Activated CD8-positive, alpha-beta memory T cell treated with anti-CD3 and anti-CD28 coated beads, Interleukin-2, amount 50 U/mL, for 48 hours (primary cell): Measurements from ENCODE around the gene TENM4.

Experiments used
- DNase-seq: peaks from one replicate; pipeline ENCODE4 v3.0.0-alpha.2; 2020

Gene TENM4

DNA sequence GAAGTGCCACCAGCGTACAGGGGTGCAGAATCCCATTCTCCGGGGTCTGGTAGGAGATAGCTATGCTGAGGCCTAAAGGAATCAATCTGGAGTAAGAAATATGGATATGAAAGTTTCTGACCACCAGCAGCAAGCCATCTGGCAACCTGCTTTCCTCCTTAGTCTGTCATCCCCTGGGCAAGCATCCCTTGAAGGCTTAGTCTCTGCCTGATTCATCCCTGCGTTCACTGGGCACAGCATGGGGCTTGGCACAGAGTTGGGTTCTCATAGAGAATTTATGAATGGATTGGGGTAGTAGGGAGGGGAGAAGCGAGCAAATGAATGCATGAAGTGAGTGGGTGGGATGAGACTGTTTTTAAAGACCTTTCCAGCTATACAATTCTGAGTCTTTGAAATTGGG lies 780.4 kb downstream of the TENM4 start:
- DNase-seq: no peak

DNA sequence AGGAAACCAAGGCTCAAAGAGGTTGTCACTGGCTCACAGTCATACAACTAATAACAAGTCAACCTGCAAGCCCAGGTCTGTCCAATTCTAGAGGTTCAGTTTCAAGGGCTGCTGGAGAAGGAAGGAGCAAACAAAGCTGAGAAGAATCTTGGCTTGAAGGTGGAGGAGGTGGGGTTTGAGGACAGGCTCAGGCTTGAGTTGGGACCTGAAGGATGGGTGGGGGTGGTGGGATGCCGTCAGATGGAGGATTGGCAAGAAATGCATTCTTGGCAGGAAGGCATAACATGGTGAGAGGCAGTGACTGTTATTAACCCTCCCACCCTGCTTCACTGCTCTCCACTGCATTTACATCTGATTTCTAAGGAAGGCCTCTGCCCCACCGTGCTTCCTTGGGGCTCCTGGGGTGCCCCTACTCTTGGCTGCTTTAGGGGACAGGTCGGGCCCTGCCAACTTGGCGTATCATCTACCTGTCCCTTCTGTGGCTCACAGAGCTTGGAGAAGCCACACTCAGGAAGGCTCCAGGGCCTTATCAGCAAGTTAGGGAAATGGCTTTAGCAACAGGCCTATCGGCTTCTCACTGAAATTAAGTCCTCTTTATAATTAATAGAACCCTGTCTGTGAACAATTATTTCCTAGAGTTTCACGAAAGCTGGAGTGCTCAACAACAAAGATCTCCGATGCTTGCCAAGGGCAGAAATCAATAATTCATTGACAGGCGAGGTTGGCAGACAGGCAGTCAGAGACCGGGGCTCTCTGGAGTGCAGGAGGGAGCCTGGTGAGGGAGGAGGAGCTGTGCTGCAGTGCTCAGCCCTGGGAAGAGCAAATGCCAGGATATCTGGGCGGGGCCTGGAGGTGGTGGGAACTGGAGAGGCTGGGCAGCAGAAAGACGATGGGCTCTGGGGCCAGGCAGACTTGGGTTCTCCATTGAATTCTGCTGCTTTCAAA lies 781.2 kb downstream of the TENM4 start:
- DNase-seq: peak; percentile 6

DNA sequence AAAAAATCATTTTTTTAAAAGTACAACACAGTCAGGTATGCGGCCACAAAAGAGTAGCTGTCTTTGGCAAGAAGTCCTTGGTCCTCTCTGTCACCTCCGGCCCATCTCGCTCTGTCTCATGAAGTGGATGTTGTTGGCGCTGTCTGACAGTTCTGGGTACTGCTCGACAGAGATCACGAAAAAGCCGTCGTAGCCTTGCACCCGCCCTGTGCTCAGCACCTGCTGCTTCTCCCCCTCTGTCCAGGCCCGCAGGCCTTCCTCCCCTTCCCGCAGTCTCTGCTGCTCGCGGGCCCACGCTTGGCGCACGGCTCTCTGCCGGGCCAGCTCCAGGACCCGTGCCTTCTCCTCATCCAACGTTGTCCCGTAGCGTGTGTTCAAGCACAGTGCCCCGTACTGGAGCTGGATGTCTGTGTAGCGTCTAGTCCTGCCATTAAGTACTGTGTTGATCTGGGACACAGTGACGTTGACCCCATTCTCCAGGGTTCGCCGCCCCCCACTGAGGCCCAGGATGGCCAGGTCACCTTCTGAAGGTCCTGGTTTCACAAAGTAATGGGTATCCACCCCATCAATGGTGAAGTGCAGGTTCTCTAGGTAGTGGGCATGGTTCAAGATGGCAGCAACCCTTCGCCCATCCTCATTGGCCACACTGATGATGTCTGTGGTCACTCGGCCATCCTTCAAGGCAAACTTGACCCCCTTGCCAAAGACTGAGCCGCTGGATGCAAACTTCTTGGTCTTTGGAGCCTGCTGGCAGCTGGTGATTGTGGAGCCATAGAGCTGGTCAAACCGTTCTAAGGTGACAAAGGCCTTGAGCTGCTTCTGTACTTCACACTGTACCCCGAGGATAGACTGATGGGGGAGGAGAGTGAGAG lies 782.6 kb downstream of the TENM4 start:
- no peak for DNase-seq

DNA sequence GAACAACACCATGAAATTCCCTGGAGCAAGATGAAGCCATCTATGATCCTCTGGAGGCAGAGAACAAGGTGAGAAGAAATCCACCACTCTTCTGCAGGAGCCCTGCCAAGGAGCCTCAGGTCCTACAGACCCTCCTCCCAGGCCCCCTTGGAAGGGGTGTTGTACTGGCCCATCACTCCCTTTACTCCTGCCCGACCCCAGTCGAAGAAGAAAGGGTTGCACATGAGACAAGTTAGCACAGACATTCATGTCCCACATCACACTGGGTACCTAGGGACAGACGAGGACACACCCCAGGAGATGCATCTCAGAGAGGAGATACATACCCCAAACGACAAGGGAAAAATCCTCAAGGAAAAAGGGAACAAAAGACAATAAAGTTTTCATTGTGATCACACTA lies 783.4 kb downstream of the TENM4 start:
- no peak for DNase-seq

DNA sequence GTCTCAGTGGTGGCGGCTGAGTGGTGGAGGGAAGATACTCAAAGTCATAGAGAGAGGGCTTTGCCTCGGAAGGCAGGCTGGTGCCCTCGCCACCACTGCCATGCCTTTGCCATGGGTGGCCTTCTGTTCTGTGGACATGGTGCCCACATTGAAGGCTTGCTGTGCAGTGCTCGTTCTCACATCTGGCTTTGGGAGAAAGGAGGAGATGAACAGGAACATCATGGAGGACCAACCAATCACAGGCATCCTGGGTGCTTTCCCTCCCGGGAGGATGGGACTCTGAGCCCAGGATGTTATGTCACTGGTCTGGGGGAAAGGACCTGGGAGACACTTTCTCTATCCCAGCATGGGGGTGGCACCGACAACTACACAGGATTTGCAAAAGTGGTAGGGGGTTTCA lies 783.8 kb downstream of the TENM4 start:
- DNase-seq: no peak

DNA sequence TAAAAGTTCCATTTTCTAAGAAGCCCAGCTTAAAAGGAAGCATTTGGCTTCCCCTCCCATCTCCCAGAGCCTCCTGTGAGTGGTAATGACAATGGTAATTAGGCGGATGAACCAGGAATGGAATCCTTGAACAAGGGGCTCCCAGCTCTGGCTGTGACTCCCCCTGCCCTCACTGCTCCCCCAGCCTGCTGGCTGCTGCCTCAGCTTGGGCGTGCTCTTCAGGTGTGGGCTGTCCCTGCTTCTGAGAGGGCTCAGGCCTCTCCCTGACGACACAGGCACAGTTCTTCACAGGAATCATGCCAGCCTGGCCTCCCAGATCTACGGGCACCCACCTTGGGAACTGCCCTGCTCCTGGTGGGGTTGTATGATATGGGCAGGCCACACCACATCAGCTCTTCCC lies 784.5 kb downstream of the TENM4 start:
- no peak for DNase-seq

DNA sequence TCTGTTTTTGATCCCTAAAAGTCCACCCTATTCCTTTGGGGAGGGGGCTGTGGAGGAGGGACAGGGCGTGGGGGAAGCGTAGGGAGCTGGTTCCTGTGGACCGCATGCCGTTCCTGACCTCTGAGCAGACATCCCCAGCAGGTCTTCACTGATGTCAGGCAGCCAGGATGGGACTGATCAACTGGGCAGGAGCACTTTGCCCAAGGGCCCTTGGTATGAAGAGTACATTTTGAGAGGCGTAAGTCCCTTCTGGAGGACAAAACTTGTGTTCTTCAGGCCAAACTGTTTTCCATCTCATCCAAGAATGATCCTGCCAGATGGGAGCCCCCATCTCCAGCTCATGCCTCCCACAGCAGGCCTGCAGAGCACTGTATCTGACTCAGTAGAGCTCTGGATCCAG lies 785.3 kb downstream of the TENM4 start:
- no peak for DNase-seq

DNA sequence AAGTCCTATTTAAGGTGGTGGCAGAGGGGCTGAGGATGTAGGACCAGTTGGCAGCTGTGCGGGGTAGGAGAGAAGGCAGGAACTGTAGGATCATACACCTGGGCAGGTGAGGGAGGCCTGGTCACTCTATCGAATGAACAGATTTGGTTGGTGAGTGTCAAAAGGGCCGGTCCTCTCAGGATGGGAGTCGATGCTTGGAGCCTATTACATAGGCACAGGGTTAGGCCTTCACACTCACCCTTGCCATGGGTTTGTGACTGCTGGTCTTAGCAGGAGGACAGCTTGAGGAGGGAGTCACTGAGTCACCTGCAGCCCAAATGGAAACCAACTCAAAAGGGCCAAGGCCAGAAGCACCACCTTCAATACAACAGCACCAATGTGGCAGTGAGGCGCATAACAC lies 786.0 kb downstream of the TENM4 start:
- DNase-seq: no peak

DNA sequence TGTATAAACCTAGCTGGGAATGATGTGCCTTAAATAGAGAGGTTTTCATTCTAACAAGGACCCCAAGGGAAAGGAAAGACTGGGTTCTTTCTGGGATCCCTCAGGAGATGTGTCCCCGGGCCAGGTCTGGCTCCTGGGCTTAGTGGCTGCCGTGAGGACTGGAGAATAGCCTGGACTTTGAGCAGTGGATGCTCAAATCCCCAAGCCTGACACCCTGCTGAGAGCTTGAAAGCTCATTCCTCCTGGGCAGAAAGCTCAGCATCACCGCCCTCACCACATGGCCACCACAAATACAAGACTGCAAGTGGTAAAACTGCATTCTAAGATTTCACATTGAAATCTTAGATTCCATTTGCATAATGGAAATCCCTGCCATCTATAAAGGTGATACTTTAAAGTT lies 786.8 kb downstream of the TENM4 start:
- DNase-seq: no peak

DNA sequence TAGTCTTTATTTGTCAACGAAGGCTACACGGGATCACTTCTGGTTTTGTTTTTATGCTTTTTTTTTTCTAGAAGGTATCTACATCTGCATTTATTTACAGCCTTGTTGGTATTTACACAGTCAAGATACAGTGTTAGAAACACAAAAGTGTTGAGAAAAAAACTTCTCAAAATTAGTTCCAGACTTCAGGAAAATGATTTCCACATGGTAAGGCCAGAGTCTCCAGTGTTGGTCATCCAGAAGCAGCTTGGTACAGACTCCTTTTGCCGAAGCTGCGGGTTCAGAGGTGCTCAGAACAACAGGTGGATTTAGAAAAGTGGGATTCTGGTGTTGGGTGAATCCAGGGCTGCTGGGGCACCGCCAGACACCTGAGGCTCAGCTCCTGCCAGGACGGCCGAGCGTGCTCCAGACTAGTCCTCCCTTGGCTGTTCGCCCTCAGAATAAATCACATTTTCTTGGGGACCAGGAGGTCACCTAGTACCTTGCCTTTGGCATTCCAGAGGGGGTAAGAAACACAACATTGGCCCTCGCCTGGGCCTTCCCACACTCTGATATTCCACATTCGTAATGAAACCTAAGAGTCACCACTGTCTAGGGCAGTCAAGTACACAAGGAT lies 787.4 kb downstream of the TENM4 start:
- no peak for DNase-seq

DNA sequence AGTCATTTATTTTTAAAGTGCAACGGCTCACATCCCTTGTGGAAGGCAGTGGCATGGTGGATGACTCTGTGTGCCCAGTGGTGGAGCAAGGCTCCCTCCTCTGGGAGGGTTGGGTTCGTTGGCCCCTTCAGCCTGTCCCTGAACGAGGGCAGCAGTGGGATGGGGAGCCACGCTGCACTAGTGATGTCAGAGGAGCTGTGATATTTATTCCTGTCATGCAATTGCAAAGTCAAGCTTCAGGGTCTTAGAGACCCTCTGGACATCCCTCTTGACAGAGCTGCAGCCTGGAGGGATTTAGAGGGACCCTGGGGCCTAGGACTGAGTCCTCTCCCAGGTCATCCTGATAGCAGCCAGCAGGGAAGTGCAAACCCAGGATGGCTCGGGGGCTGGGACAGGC lies 788.0 kb downstream of the TENM4 start:
- no peak for DNase-seq

DNA sequence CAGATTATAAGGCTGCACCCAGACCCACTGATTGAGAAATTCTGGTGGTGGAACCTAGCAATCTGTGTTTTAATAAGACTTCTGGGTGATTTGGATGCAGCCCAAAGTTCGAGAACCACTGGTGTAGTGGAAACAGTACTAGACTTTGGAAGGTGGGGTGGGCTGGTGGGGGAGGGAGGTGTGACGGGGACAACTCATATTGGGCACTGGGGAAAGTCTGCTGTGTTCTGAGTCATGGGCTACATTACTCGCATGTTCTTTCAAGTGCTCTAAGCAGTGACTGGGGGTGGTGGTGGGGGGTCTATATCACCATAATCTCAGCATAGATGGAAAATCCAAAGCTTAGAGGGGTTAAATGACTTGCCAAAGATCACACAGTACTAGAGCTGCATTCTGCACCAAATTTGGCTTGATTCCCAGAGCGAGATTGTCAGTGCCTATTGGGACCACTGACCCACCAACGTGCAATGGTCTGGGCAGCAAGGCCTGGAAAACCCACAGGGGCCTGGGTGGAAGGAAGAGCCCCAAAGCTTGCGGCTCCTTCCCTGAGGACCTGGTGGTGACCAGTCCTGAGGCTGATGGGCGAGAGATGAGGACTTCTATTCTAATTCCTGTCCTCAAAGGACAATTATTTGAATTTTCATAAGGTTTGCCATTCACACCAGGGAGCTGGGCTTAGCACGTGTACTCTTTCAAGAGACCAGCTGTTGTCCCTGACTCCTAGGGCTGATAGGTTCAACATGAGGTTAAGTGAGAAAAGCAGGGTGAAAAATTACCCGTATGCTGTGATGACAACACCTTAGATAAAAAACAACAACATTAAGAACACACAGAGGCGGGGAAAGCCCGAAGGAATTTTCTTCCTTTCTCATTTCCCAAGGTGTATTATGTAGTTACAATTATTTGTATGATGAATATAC lies 788.6 kb downstream of the TENM4 start:
- no peak for DNase-seq

DNA sequence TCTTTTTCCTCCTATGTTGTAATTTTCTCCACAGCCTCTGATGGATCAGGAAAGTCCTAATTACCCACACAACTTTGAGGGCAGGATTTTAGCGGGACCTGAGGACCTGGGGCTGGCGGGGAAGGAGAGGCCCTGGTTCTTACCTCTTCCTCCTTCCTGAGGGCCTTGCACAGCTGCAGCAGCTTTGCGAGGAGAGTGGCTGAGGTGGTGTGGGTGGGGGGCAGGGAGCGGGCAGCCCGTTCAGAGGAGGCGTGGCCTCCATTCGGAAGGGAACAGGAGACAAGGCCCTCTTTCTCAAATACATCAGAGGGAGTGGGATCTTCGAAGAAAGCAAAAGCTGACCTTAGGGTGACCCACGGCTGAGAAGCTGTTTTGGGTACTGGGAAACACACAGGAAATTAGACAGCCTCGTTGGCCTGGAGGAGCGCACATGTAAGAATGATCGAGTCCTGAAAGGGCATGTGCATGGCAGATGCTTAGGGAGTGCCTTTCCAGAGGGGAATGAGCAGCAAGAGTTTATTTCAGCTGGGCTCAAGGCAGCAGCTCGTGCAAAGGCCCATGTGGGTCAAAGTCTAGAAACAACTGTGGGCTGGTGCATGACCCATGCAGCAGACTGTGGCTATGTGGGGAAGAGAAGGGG lies 789.6 kb downstream of the TENM4 start:
- no peak for DNase-seq

DNA sequence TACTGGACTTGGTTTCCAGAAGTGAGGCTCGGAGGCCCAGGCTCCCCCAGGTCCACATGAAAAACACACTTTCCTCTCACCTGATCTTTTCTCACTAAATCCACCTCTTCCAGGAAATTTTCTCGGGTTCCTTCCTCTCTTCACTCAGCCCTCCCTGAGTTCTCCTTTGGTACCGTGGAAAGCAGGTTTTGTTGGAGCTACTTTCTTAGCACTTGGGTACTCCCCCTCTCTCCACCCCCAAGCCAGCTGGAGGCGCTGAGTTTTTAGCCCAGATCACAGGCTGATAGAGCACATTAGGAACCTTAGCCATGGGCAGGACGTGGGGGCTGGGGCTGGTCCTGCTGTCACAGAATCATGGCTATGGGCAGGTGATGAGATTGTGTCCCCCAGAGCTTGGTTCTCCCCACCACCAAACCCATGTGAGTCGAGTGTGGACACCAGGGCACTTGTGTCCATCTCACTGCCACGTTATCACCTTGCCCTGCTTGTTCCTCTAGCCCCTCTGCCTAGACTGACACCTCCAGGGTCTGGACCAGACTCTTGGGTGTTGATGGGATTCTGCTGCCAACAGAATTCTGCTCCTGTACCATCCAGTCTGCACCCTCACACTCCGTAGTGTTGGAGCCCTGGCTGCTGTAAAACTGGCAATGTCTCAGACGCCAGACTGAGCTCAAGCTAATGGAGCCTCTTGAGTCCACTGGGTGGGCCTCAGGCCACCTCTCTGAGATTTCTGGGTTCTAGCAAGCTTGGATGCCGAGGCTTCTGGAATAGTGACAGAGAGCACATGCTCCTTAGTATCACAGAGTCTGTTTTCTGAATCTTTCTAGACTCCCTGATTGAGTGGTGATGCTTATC lies 791.2 kb downstream of the TENM4 start:
- no peak for DNase-seq

DNA sequence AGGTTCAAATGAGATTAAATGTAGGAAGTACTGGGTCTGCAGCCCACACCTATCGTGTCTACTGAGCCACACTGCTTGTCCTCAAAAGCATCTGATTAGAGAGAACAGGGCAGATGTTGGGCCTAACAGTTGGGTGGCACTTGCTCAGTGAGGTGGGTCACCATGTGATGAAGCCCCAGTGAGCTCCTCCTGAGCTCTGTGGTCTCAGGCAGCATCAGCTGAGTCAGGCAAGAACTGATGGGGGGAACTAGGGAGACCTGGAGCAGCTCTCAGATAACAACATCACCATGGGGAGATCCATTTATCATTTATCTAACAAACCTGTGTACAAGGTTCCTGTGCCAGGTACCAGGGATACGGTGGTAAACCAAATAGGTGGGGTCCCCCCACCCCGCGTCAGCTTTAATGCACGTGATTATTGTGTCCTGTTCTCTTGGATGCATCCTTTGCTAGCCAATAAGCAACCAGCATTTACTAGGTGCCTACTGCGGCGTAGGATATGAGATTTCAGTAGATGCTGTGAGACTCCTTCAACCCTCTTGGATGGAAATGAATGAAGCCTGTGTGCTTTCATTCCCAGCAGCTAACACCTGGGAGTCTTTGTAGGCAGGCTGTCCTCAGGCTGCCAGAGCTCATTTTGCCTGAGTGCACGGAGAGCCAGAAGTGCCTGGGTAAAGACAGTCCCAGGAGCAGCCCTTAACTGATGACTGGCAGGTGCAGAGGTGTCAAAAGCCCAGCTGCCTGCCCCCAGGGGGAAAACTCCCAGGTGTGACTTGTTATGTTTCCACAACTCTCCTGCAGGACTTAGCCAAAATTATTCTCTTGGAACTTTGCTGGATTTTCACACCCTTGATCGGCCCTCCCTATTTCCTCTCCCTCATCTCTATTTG lies 792.6 kb downstream of the TENM4 start:
- no peak for DNase-seq

DNA sequence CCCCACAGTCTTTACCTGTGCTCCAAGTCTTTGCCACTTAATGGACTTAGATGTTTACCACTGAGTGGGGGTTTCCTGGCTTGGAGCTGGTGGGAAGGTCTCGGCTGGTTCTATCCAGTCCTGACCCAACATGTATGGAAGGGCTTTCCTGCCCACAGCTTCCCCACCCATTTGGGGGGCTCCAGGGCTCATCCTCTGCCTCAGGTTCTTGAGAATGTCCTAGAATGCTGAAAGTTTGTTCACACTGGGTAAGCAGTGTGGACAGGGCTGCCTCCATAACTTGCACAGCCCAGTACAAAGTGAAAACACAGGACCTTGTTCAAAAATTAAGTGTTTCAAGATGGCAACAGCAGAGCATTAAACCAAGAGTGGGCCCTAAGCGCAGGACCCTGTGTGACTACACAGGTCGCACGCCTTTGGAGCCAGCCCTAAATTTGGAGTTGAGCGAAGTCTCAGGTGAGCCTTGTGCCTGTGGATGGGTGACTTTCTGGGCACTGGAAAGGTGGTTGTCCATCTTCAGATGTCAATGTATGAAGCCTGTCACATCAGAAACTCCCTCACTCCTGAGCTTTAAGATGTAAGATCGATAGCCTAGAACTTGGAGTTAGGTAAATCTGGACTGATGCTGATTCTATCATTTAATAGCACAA lies 793.4 kb downstream of the TENM4 start:
- no peak for DNase-seq

DNA sequence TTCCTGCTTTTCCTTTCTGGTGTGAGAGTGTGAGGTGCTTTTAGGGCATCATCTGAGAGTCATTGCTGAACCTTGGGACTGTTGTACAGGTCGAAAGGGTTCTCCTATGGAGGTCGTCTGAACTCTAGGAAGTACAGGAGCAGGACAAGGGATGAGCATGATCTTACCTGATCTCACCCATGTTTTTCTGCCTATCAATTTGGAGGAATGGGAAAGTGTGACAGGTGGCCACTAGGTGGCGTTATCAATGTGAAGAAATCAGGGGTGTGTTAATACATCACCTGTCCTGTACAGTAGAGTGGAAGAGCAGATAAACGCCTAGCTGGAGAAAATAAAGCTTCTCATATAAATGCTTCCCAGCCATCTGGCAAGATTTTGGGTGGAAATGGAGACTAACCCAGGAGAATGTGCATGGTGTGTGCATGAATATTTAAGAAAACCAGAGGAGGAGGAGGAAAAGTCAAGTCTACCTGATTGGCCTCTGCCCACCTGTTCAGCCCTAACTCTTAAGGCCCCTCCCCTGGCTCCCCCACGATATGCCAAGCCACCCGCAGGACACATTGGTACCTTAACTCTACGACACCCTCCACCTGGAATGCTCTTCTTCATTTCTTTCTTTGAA lies 794.2 kb downstream of the TENM4 start:
- DNase-seq: no peak
